ENCODE measurements around the gene MBD3L2. TPM values are rescaled to one million over a fixed set of nuclear protein-coding genes. Genes with fewer than 3 reads are reported as not detected.

The MBD3L2 gene
- total RNA-seq, 1 donor from 2014 or later, result 0.57 TPM

DNA sequence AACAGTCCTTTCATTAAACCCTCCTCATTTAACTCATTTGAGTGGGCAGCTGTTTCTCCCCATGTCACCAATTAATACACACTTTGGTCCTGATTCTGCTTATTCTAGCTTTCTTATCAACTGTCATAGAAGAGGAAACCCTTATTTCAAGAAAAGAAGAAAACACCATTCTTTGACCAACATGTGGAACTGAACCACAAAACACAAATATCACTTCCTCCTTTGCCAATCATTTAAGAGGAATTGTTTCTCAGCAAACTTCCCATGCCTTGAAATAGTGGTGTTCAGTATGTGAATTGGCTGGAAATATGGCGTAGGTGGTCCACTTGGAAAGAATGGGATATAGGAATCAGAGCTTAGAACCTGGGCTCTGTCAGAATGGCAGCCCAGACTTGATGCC, 48.3 kb upstream of the MBD3L2 start:
- H3K9me3 ChIP-seq (ENCODE audit: insufficient read depth, low read depth, low read length), result peaks cover 6% of the 10 kb centered on the region

GRCh38 chr19:7004313-7004931, 44.7 kb upstream of the MBD3L2 start:
- Histone ChIP-seq H2AFZ (ENCODE audit: low read depth, low read length) (no peak overlapping the region), H4K20me1 (ENCODE audit: insufficient read depth, low read length) (no peaks in the 10 kb centered on the region), H3K36me3 (ENCODE audit: insufficient read depth, low read length) (no peaks in the 10 kb centered on the region), H3K9me3 (ENCODE audit: insufficient read depth, low read depth, low read length) (no peaks in the 10 kb centered on the region), H3K27ac (ENCODE audit: low read depth, low read length) (no peak overlapping the region), H3K27me3 (ENCODE audit: insufficient read depth, low read length) (no peaks in the 10 kb centered on the region), H3K4me1 (ENCODE audit: insufficient read depth, low read length) (no peaks in the 10 kb centered on the region), H3K9ac (ENCODE audit: low read length) (no peak overlapping the region), H3K4me3 (ENCODE audit: insufficient read depth, low read depth, low read length) (no peak overlapping the region), H3K79me2 (ENCODE audit: insufficient read depth, low read length) (no peaks in the 10 kb centered on the region), H3K4me2 (ENCODE audit: low read length) (no peak overlapping the region)
- H3K4me1 Mint-ChIP-seq (ENCODE audit: low read depth, unreplicated experiment), result no peaks in the 10 kb centered on the region
- no peaks in the 10 kb centered on the region for H3K27me3 Mint-ChIP-seq (ENCODE audit: low read depth, unreplicated experiment)
- no peaks in the 10 kb centered on the region for H3K36me3 Mint-ChIP-seq (ENCODE audit: low read depth, unreplicated experiment)
- peaks cover 5% of the 10 kb centered on the region for H3K9me3 Mint-ChIP-seq (ENCODE audit: unreplicated experiment)
- DNase-seq (ENCODE audit: low read depth), result no peak
- no peak for FAIRE-seq
- no peak for TF ChIP-seq EZH2 (IDR thresholded peaks at IDR 0.05; ENCODE audit: insufficient read depth, low read length)
- TF ChIP-seq, protein P1, sequence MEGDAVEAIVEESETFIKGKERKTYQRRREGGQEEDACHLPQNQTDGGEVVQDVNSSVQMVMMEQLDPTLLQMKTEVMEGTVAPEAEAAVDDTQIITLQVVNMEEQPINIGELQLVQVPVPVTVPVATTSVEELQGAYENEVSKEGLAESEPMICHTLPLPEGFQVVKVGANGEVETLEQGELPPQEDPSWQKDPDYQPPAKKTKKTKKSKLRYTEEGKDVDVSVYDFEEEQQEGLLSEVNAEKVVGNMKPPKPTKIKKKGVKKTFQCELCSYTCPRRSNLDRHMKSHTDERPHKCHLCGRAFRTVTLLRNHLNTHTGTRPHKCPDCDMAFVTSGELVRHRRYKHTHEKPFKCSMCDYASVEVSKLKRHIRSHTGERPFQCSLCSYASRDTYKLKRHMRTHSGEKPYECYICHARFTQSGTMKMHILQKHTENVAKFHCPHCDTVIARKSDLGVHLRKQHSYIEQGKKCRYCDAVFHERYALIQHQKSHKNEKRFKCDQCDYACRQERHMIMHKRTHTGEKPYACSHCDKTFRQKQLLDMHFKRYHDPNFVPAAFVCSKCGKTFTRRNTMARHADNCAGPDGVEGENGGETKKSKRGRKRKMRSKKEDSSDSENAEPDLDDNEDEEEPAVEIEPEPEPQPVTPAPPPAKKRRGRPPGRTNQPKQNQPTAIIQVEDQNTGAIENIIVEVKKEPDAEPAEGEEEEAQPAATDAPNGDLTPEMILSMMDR (IDR thresholded peaks at IDR 0.05; ENCODE audit: insufficient read depth, low read depth, low read length), result no peak
- H3K4me3 Mint-ChIP-seq (ENCODE audit: unreplicated experiment), result no peak overlapping the region
- no peak overlapping the region for H3K27ac Mint-ChIP-seq (ENCODE audit: unreplicated experiment)

More for the DNA sequence above, 48.3 kb upstream of the MBD3L2 start:
- H2AFZ ChIP-seq (ENCODE audit: low read depth, low read length), result no peak overlapping the region
- no peaks in the 10 kb centered on the region for H3K27me3 ChIP-seq (ENCODE audit: insufficient read depth, low read length)
- FAIRE-seq, result no peak
- no peak overlapping the region for H3K27ac ChIP-seq (ENCODE audit: low read depth, low read length)
- H3K9ac ChIP-seq (ENCODE audit: low read length), result no peak overlapping the region
- no peaks in the 10 kb centered on the region for H3K36me3 ChIP-seq (ENCODE audit: insufficient read depth, low read length)
- no peaks in the 10 kb centered on the region for H3K79me2 ChIP-seq (ENCODE audit: insufficient read depth, low read length)
- Mint-ChIP-seq H3K27me3 (ENCODE audit: low read depth, unreplicated experiment) (no peaks in the 10 kb centered on the region), H3K36me3 (ENCODE audit: low read depth, unreplicated experiment) (no peaks in the 10 kb centered on the region), H3K4me3 (ENCODE audit: unreplicated experiment) (no peak overlapping the region), H3K27ac (ENCODE audit: unreplicated experiment) (no peak overlapping the region), H3K4me1 (ENCODE audit: low read depth, unreplicated experiment) (no peaks in the 10 kb centered on the region), H3K9me3 (ENCODE audit: unreplicated experiment) (peaks cover 9% of the 10 kb centered on the region)
- no peak overlapping the region for H3K4me3 ChIP-seq (ENCODE audit: insufficient read depth, low read depth, low read length)
- H3K4me2 ChIP-seq (ENCODE audit: low read length), result no peak overlapping the region
- TF ChIP-seq, protein P1 (IDR thresholded peaks at IDR 0.05; ENCODE audit: insufficient read depth, low read depth, low read length), result no peak
- no peak for TF ChIP-seq EZH2 (IDR thresholded peaks at IDR 0.05; ENCODE audit: insufficient read depth, low read length)
- no peak for DNase-seq (ENCODE audit: low read depth)
- no peaks in the 10 kb centered on the region for H3K4me1 ChIP-seq (ENCODE audit: insufficient read depth, low read length)
- H4K20me1 ChIP-seq (ENCODE audit: insufficient read depth, low read length), result no peaks in the 10 kb centered on the region

DNA sequence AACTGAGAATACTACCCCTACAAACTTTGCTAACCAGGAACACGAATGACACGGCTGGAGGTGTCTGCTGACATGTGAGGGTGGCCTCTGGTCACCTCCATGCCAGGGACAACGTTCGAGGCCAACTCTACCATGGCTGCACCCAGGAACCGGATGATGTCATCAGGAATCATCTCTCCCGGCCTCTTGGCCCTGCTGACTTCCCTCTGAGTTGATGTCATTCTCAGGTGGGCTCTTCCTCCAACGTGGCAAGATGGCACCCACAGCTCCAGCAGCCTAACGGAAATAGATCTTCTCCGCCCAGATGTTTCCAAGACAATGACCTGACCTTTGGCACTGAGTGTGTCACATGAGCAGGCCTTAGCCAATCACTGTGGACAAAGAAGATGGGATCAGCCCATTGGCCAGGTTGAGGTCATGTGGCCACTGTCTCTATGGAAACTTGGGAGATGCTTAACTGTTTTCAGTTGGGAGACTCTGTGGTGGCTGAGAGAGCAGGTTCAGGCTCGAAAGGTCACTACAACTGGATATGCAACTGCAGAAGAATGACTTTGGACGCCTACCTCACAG, 42.9 kb upstream of the MBD3L2 start:
- Histone ChIP-seq H3K9me3 (ENCODE audit: insufficient read depth, low read depth, low read length) (no peaks in the 10 kb centered on the region), H3K4me2 (ENCODE audit: low read length) (no peak overlapping the region), H3K9ac (ENCODE audit: low read length) (no peak overlapping the region), H3K4me3 (ENCODE audit: insufficient read depth, low read depth, low read length) (no peak overlapping the region), H2AFZ (ENCODE audit: low read depth, low read length) (no peak overlapping the region), H3K79me2 (ENCODE audit: insufficient read depth, low read length) (no peaks in the 10 kb centered on the region), H3K27ac (ENCODE audit: low read depth, low read length) (no peak overlapping the region), H4K20me1 (ENCODE audit: insufficient read depth, low read length) (no peaks in the 10 kb centered on the region), H3K4me1 (ENCODE audit: insufficient read depth, low read length) (no peaks in the 10 kb centered on the region), H3K27me3 (ENCODE audit: insufficient read depth, low read length) (no peaks in the 10 kb centered on the region), H3K36me3 (ENCODE audit: insufficient read depth, low read length) (no peaks in the 10 kb centered on the region)
- FAIRE-seq, result no peak
- no peak for TF ChIP-seq EZH2 (IDR thresholded peaks at IDR 0.05; ENCODE audit: insufficient read depth, low read length)
- TF ChIP-seq, protein P1 (IDR thresholded peaks at IDR 0.05; ENCODE audit: insufficient read depth, low read depth, low read length), result no peak
- DNase-seq (ENCODE audit: low read depth), result no peak
- no peaks in the 10 kb centered on the region for H3K27me3 Mint-ChIP-seq (ENCODE audit: low read depth, unreplicated experiment)
- H3K27ac Mint-ChIP-seq (ENCODE audit: unreplicated experiment), result no peak overlapping the region
- no peaks in the 10 kb centered on the region for H3K36me3 Mint-ChIP-seq (ENCODE audit: low read depth, unreplicated experiment)
- no peak overlapping the region for H3K4me3 Mint-ChIP-seq (ENCODE audit: unreplicated experiment)
- peaks cover 7% of the 10 kb centered on the region for H3K9me3 Mint-ChIP-seq (ENCODE audit: unreplicated experiment)
- H3K4me1 Mint-ChIP-seq (ENCODE audit: low read depth, unreplicated experiment), result no peaks in the 10 kb centered on the region
